NCI-H128 (cell line): ENCODE results near the gene CAMK1.
A peak's percentile ranks its signal among the peaks of the same experiment; 100 is the strongest.

ENCODE experiments used
- DNase-seq: peaks from one replicate; lab custom pipeline; 2025; ENCODE audit not compliant: unreplicated experiment; lab: John Stamatoyannopoulos, UW

CAMK1 gene

DNA sequence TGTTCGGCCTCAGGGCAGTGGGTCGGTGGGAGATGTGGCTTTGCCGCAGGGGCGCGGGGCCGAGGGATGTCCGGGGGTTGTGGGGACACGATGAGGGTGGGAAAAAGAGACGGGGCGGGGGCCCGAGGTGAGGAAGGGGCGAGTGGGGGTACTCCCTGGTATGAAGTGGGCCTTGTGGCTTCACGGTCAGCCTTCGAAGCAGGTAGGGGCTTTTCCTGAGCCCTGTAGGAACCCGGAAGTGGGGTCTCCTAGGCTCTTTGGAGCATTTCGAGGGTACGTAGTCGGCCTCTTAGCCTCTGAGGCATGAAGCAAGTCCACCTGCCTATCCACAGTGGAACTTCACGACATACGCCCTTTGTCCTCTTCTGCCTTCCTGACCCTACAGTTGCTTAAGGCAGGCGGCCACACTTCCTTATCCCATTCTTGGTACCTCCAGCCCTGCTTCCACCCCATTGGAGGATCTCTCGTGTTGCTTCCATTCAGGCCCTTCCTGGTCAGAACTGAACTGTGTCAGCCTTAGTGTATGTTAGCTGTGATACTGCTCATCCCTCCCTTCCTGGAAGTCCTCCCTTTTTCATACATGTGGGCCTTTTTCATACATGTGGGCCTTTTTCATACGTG, 23.5 kb upstream of the CAMK1 start:
- no peak for DNase-seq

GRCh38 chr3:9792405-9793160, 22.8 kb upstream of the CAMK1 start, which contains the start of the genes ARPC4 and TADA3:
Gene ARPC4 (plus strand): TSS chr3:9793082. CDS start chr3:9793122, 40 bp downstream.
Gene TADA3 (minus strand): TSS chr3:9792473. CDS start chr3:9791466, 1,007 bp downstream.
- peak; percentile 76 for DNase-seq

DNA sequence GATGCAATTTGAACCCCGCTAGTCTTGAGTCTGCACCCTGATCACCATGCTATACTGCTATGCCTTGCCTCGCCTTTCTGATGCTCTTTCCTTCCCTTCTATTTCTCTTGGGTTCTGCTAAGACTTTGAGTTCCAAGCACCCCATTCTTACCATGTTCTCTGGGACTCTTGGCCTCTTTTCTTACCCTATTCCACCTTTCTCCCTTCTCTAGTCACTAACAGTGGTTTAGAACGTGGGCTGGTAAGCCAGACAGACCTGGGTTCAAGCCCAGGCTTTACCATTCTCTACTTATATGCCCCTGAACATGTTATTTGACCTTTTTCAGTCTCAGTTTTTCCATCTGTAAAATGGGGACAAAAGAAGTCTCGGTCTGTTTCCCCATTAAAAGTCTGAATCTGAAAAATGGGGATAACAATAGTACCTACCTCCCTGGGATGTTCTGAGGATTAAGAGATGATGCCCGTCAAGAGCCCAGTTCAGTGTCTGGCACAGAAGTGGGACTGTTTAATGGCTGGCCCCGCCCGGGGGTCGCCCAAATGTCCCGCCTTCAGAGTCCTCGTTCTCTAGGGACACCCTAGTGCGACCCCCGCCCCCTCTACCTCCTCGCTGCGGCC, 22.1 kb upstream of the CAMK1 start:
- no peak for DNase-seq

- no peak for DNase-seq
Observed at GRCh38 chr3:9791127-9791526, 21.4 kb upstream of the CAMK1 start.

- no peak for DNase-seq
Observed at GRCh38 chr3:9787714-9788113, 18.0 kb upstream of the CAMK1 start.

DNA sequence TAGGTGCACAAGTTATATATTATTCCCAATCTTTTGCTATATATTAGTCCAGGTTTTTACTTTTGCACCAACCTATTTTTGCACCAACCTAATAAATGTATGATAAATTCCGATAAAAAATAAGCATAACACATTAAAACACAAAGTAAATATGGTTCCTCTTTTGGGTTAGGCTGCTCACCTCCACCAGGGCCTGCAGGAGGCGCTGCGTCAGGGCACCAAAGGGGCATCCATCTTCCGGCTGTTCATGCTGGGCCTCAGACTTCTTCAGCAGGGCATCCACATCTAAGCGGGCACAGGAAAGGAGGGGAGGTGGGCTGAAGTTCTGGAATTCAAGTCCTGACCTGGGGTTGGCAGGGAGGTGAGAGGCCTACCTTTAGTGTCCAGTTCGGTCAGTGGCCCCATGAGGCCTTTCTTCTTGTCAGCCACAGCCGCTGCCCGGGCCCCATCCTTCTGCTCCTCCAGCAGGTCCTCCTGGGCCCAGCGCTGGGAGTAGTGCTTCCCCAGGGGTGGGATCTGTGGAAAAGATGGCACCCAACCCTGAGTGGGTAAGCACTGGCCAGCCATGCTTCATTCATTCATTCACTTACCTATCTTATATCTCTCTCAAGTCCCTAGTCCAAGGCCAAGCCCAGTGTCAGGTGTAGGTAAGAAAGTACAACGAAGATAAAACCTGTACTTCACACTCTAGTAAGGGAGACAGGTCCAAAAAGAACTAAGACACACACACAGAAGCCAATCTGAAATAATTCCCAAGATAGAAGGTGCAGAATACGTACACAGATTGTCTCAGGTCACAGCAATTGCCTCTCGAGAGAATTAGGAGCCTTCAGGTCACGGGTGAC, 17.3 kb upstream of the CAMK1 start:
- no peak for DNase-seq

DNA sequence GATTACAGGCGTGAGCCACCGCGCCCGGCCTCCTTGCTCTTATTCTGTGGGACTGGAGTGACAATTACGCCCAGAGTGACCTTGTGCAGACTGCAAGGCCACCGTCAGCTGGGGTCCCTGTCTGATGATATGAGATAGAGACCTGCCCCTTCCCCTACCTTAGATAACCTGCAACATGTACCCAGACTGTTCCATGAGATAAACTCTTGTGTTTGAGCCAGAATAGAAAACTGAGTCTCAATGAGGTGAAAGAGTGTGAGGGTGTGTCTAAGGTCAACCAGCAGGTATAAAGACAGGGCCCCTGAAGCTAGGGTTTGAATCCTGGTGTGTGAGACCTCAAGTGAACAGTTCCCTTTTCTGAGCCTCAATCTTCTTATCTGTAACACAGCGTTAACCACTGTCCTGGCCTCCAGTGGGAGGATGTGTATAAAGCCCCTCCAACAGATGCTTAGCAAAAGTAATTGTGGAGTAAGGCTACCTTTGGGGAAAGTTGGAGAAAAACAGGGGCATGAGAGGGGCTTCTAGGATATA, 16.5 kb upstream of the CAMK1 start:
- no peak for DNase-seq

DNA sequence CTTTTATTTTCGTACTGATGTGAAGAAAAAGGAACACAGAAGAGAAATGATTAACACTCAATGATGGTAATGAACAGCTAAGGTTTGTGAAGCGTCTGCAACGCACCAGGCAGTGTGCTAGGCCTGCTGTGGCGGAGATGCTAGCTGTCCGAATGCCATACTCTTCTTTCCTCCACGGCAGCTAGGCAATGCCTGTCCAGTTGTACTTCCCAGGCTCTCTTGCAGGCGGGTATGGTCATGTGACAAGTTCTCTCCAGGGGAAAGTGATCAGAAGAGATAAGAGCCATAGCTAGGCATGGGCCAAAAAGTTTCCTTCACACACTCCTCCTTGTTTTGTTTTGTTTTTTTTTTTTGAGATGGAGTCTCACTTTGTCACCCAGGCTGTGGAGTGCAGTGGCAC, 15.9 kb upstream of the CAMK1 start:
- DNase-seq: no peak

- no peak for DNase-seq
Observed at GRCh38 chr3:9784965-9785364, 15.2 kb upstream of the CAMK1 start.

DNA sequence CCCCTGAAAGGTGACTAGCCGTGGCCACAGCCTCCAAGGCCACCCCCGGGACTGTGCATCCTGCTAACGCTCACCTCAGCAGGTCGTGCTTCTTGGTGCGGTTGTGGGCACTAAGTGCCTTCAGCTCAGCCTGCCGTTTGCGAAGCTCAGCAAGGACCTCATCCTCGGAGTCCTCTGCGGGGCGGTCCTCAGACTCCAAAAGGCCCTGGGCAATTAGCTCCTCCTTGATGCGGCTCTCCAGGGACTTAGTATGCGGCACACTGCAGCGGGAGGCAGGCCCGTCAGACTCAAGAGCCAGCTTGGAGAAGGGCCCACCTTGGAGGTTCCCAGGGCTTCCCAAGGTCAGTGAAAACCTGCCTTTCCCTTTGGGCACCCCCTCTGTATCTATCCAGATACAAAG, 14.2 kb upstream of the CAMK1 start:
- no peak for DNase-seq

- DNase-seq: no peak
Observed at GRCh38 chr3:9782770-9783169, 13.0 kb upstream of the CAMK1 start.

GRCh38 chr3:9781978-9782603, 12.3 kb upstream of the CAMK1 start:
- DNase-seq: no peak

DNA sequence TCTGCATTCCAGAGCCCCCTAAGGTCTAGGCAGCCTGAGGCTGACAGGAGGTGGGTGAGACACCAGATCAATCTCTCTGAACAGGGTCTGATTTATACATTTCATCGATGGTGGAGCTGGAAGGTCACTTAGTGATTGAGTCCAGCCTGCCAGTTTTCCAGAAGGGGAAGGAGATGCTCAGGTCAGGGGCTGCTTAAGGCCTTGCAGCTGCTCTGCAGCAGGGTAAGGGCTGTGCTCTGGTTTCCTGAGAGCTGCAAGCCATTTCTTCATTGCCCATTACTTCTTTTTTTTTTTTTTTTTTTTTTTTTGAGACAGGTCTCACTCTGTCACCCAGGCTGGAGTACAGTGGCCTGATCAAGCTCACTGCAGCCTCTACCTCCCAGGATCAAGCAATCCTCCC, 11.8 kb upstream of the CAMK1 start:
- no peak for DNase-seq

- DNase-seq: no peak
Observed at GRCh38 chr3:9780910-9781309, 11.2 kb upstream of the CAMK1 start.

GRCh38 chr3:9780458-9780812, 10.7 kb upstream of the CAMK1 start:
- DNase-seq: no peak

DNA sequence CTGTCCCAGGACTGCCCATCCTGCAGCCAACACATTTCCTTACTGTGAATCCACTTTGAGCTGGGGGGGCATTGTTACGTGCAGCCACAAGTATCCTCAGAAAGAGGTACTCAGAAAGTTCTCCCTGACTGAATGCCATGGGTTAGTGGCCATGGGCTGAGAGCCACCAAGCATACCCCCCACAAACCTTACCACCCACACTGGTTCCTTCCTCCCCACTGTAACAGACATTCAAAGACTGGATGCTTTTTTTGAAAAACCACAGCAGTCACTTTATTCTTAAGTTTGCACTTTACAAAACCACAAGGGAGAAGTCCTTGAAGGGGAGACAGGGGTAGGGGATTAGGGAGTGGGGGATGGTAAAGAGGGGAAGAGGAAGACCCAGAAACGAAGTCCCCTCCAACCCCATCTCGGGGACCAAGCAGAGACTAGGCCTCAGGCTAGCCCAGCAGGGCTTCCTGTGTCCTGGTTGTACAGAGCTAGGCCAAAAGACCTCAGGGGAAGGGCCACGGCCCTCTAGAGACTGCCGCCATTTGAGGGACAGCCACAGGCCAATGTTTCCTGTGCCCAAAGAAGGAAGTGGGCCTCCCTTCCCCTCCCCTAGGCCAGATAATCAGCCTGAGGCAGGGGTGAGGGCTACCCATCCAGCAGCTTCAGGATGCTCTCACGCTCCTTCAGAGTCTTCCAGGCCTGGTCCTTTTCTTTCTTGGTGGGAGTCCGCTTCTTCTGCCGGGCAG, 10.1 kb upstream of the CAMK1 start:
- DNase-seq: no peak

GRCh38 chr3:9779075-9779593, 9.4 kb upstream of the CAMK1 start:
- no peak for DNase-seq

DNA sequence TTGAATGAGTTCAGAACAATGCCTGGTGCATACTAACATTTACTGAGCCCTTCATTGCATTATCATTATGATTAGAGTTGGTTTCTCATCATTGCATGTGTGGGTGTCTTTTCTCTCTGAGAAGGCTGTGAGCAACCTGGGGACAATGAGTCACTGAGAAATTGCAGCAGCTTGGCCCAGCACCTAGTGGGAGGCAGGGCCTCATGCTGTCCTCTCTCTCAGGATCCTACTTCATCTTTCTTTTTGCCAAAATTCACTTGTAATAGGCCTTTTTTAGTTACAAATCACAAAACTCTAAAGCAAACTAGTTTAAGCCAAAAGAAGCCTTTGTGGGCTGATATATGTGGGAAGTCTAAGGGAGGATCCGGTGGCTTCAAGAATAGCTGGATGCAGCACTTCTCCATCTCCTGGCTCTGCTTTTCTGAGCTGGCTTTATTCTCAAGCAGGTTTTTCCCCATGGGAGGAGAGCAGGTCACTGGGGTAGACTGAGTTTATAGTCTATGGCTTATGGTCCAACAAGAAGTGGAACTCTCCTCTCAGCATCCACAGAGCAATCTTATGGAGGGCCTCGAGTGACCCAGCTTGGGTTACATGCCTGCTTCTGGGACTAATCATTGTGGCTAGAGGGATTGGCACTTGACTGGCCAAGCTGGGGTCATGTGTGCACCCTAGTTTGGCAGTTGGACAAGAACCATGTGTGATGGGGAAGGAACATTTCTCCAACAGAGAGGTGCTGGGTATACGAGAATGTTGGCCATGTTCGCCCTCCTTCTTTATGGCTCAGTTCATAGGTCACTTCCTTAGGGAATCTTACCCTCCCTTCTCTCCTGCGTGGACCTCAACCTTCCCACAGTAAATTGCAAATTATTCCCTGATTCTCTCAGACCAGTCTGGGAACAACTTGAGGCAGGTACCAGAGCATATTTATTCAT, 8.7 kb upstream of the CAMK1 start:
- DNase-seq: no peak

- no peak for DNase-seq
Observed at GRCh38 chr3:9777694-9778021, 7.9 kb upstream of the CAMK1 start.
